Lower leg skin (tissue), 4 donors: Measurements from ENCODE around the gene IRF8. TPM values are rescaled to one million over a fixed set of nuclear protein-coding genes. Genes with fewer than 3 reads are reported as not detected.

Experiments used
- DNase-seq, 2 donors: peaks; one replicate each; pipeline ENCODE4 v3.0.0-alpha.2; 2019; ENCODE audit warnings: low spot score in 2 of 2
- H3K4me3 ChIP-seq: fragments of 200-600 bp; sonication (generic); 2 replicates; pipeline ENCODE4 v1.5.1; 2017; ENCODE audit warnings: mild to moderate bottlenecking, low read depth; ENCODE audit not compliant: poor library complexity, severe bottlenecking
- POLR2A ChIP-seq, 2 donors: fragments of 450-650 bp; IDR thresholded peaks; one replicate each; pipeline ENCODE4 v1.6.1; 2016 to 2017; ENCODE audit warnings: antibody characterized with exemption in 2 of 2, mild to moderate bottlenecking in 1 of 2, moderate library complexity in 1 of 2
- WGBS, 2 donors: methylation state at CpG; one replicate each; pipeline ENCODE4 v1.1.5; 2018; 5-methylcytosine and 5-hydroxymethylcytosine counted together
- intact Hi-C: fragments of 100-400 bp; cut with DNase I; formaldehyde crosslinking; loops from one replicate; pipeline ENCODE4 v1.15.0; 2023; ENCODE audit warnings: low total_unique reads
- microRNA-seq, 2 donors: library from miRNA; unstranded; fragments of <30 nt; microRNA quantifications; one replicate each; pipeline ENCODE4, GENCODE V29; 2016; ENCODE audit warnings: borderline replicate concordance in 2 of 2, borderline number of aligned reads in 1 of 2
- total RNA-seq, 4 donors: library from RNA; depleted of rRNA; stranded (reverse); fragments of >200 nt; gene quantifications; one replicate each; pipeline ENCODE4 v1.1.0, GENCODE V29; 2016
- TF ChIP-seq, protein P1 (sequence below), 3 donors: fragments of 450-650 bp; IDR thresholded peaks; one replicate each; pipeline ENCODE4 v1.5.1; 2016; ENCODE audit warnings: antibody characterized with exemption in 3 of 3, mild to moderate bottlenecking in 3 of 3, moderate library complexity in 2 of 3

The IRF8 gene
- total RNA-seq, 4 donors from 2014 or later = 1.5 to 5.7 (median 3.7) TPM

DNA sequence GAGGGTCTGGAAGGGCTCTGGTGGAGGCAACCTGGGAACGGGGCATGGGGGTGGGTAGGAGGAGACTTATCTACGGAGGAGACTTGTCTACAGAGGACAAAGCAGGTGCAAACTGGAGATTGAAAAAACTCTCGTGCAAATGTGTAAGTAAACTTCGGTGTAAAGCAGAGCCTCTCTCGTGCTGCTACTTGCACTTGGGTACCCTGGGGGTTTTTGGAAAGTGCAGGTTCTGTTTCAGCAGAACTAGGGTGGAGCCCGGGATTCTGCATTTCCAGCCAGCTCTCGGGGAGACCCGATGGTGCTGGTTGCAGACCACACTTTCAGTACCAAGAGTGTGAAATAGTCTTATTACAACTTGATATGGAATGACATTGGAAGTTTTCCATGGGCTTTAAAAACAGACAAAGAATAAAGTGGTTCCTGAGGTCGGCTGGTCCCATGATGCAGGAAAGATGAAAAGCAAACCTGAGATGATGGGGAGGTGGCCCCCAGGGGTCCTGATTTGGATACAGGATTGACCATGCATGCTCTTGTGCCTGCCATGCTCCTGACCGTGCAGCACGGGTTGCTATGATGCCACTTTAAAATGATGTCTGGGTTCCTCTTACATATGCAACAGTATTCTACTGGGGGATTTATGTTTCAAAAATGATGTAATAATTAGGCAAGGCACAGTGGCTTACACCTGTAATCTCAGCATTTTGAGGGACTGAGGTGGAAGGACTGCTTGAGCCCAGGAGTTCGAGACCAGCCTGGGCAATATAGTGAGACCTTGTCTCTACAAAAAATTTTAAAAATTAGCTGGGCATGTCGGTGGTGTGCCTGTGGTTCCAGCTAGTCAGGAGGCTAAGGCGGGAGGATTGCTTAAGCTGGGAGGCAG is 69.3 kb downstream of the IRF8 start:
- H3K4me3 ChIP-seq = no peak overlapping the region
- TF ChIP-seq, protein P1, sequence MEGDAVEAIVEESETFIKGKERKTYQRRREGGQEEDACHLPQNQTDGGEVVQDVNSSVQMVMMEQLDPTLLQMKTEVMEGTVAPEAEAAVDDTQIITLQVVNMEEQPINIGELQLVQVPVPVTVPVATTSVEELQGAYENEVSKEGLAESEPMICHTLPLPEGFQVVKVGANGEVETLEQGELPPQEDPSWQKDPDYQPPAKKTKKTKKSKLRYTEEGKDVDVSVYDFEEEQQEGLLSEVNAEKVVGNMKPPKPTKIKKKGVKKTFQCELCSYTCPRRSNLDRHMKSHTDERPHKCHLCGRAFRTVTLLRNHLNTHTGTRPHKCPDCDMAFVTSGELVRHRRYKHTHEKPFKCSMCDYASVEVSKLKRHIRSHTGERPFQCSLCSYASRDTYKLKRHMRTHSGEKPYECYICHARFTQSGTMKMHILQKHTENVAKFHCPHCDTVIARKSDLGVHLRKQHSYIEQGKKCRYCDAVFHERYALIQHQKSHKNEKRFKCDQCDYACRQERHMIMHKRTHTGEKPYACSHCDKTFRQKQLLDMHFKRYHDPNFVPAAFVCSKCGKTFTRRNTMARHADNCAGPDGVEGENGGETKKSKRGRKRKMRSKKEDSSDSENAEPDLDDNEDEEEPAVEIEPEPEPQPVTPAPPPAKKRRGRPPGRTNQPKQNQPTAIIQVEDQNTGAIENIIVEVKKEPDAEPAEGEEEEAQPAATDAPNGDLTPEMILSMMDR (IDR thresholded peaks at IDR 0.05) = no peak
- TF ChIP-seq POLR2A (IDR thresholded peaks at IDR 0.05) = no peak
- no peak for DNase-seq
- 56 to 59% methylated on average over 14 of the region's 14 CpGs for WGBS, 2 donors
- intact Hi-C loops = no loop called here

DNA sequence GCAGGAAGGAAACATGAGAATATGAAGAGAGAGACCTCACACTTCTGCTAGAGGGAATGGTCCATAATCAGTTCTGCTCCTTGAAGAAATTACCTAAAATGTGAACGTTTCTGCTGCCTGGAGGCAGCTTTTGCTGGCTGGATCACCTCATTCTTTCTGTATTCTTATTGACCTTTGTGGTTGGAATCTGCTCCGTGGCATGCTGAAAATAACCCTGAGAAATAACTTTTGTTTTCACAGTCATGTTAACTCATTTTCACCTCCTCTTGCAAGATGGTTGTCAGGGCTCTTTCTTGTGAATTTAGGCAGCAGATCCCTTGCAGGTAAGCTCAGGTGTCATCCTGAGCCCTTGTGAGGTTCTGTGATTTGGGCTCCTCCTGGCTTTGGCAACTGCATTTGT is 70.2 kb downstream of the IRF8 start:
- intact Hi-C loops = no loop called here
- WGBS, 2 donors = 8 to 13% methylated on average over 2 of the region's 2 CpGs
- TF ChIP-seq, protein P1 (IDR thresholded peaks at IDR 0.05) = no peak
- TF ChIP-seq POLR2A (IDR thresholded peaks at IDR 0.05) = no peak
- H3K4me3 ChIP-seq = no peak overlapping the region
- DNase-seq = no peak

DNA sequence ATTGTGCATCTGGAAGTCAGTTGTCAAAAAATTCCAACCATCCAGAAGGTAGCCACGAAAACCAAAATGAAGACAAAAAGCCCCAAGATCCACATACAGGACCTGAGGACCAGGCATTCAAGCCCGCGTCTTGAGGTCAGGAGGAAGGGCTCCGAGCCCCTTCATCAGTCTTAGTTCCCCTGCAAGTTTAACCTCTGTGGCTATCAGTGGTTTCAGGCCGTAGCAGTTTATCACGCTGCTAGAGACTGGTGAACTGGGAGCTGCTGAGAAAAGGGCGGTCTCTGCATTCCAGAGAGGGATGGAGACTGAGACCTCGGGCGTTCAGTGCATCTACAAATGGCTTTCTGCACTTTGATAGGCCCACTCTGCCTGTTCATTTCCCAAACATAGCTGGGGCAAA is 70.6 kb downstream of the IRF8 start:
- DNase-seq = no peak
- H3K4me3 ChIP-seq = no peak overlapping the region
- intact Hi-C loops = no loop called here
- no peak for TF ChIP-seq POLR2A (IDR thresholded peaks at IDR 0.05)
- TF ChIP-seq, protein P1 (IDR thresholded peaks at IDR 0.05) = no peak
- 27 to 32% methylated on average over 9 of the region's 9 CpGs for WGBS, 2 donors

DNA sequence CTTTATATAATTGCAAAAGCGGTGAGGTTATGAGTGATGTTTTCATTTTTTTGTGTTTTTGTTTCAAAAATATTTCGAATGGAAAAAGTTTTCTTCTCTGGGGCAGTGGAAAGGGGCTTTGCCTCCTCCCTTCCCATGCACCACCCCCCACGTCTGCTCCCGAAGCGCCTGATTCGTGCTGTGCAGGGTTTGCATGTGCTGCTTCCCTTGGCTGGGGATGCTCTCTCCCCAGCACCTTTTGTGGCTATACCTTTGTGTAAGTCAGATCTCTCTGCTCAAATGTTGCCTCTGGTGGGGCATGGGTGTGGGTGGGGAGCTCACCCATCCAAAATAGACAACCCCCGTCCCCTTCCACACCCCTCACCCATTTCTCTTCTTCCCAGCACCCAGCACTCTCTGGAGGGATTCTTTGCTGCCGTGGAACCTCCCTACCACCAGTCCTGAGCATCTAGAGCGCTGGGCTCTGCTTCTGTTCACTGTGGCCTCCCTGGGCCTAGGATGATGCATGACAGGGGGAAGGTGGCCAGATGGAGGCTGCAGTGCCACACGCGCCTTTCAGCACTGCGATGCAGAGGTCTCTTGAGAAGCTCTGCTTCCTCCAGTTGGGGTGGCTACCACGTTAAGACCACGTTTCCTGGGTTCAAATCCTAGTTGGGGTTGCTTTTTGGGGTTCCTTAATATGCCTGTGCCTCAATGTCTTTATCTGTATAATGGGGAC is 71.2 kb downstream of the IRF8 start:
- no peak overlapping the region for H3K4me3 ChIP-seq
- no peak for DNase-seq
- whole genome bisulfite sequencing, 2 donors = 61 to 70% methylated on average over 14 of the region's 14 CpGs
- TF ChIP-seq POLR2A (IDR thresholded peaks at IDR 0.05) = no peak
- TF ChIP-seq, protein P1 (IDR thresholded peaks at IDR 0.05) = no peak
- intact Hi-C loops = no loop called here

DNA sequence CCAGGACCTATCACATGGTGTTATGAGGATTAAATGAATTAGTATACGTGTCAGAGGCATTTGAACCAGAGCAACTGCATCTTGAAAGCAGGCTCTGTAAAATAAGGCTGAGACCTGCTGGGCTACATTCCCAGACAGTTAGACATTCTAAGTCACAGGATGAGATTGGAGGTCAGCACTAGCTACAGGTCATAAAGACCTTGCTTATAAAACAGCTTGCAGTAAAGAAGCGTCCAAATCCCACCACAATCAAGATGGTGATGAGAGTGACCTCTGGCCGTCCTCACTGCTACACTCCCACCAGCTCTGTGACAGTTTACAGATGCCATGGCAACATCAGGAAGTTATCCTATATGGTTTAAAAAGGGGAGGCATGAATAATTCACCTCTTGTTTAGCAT is 71.8 kb downstream of the IRF8 start:
- intact Hi-C loops = no loop called here

More for the DNA sequence above, 71.8 kb downstream of the IRF8 start:
- no peak overlapping the region for H3K4me3 ChIP-seq
- TF ChIP-seq, protein P1 (IDR thresholded peaks at IDR 0.05) = no peak
- no peak for TF ChIP-seq POLR2A (IDR thresholded peaks at IDR 0.05)
- DNase-seq = no peak
- WGBS, 2 donors = 70 to 76% methylated on average over 3 of the region's 3 CpGs

Small RNA genes within 50 kb of the gene (microRNA-seq; reads per million reads assigned to microRNA genes)
- 0 reads per million in 2 donors for gene MIR6774

Other genes with a start within 250 kb of the IRF8 start
- under 1 TPM in 3 of 4 donors, not detected in 1; 0.38 to 0.98 (median 0.91) TPM for gene GINS2, start 210.2 kb upstream of the IRF8 start, total RNA-seq
- 10 to 100 TPM in 1 of 4 donors, 1 to 10 TPM in 3; 5.4 to 13.0 (median 7.9) TPM for gene C16orf74, start 148.1 kb upstream of the IRF8 start, total RNA-seq
- gene EMC8, start 99.6 kb upstream of the IRF8 start, total RNA-seq = 10 to 100 TPM; 15.5 to 27.5 (median 18.4) TPM
- 100 to 1,000 TPM; 411 to 675 (median 548) TPM for gene COX4I1, start 99.5 kb upstream of the IRF8 start, total RNA-seq